NCI-H146 treated with DMSO at 0.1 percent for 48 hours (cell line): ENCODE results near the gene ATP8A2.
A peak's percentile ranks its signal among the peaks of the same experiment; 100 is the strongest.

Source experiments
- DNase-seq: peaks from one replicate; lab custom pipeline; 2025; ENCODE audit not compliant: unreplicated experiment; lab: John Stamatoyannopoulos, UW

ATP8A2 gene

GRCh38 chr13:25874064-25874737 is 502.4 kb downstream of the ATP8A2 start:
- no peak for DNase-seq

- no peak for DNase-seq
Measured at GRCh38 chr13:25874907-25875306, 503.1 kb downstream of the ATP8A2 start.

- DNase-seq, result no peak
Measured at GRCh38 chr13:25876247-25876646, 504.5 kb downstream of the ATP8A2 start.

- no peak for DNase-seq
Measured at GRCh38 chr13:25879466-25879865, 507.7 kb downstream of the ATP8A2 start.

- no peak for DNase-seq
Measured at GRCh38 chr13:25881136-25881926, 509.6 kb downstream of the ATP8A2 start.

GRCh38 chr13:25881971-25882451 is 510.2 kb downstream of the ATP8A2 start:
- DNase-seq, result peak; percentile 83

GRCh38 chr13:25882466-25883357 is 510.9 kb downstream of the ATP8A2 start:
- DNase-seq, result peak; percentile 54

- no peak for DNase-seq
Measured at GRCh38 chr13:25885418-25885817, 513.6 kb downstream of the ATP8A2 start.

- DNase-seq, result no peak
Measured at GRCh38 chr13:25886438-25887214, 514.9 kb downstream of the ATP8A2 start.

- DNase-seq, result no peak
Measured at GRCh38 chr13:25887962-25888655, 516.3 kb downstream of the ATP8A2 start.

GRCh38 chr13:25890671-25891212 is 519.0 kb downstream of the ATP8A2 start:
- no peak for DNase-seq

- DNase-seq, result no peak
Measured at GRCh38 chr13:25898991-25899390, 527.2 kb downstream of the ATP8A2 start.

GRCh38 chr13:25899464-25899863 is 527.7 kb downstream of the ATP8A2 start:
- DNase-seq, result no peak

GRCh38 chr13:25899952-25900351 is 528.2 kb downstream of the ATP8A2 start:
- no peak for DNase-seq

- no peak for DNase-seq
Measured at GRCh38 chr13:25901460-25902376, 529.9 kb downstream of the ATP8A2 start.

- DNase-seq, result no peak
Measured at GRCh38 chr13:25902455-25902854, 530.7 kb downstream of the ATP8A2 start.

- no peak for DNase-seq
Measured at GRCh38 chr13:25902891-25903341, 531.1 kb downstream of the ATP8A2 start.

- DNase-seq, result no peak
Measured at GRCh38 chr13:25904830-25905229, 533.1 kb downstream of the ATP8A2 start.

- DNase-seq, result no peak
Measured at GRCh38 chr13:25905611-25906010, 533.8 kb downstream of the ATP8A2 start.
